ENCODE measurements around the gene AGFG2.

DNA sequence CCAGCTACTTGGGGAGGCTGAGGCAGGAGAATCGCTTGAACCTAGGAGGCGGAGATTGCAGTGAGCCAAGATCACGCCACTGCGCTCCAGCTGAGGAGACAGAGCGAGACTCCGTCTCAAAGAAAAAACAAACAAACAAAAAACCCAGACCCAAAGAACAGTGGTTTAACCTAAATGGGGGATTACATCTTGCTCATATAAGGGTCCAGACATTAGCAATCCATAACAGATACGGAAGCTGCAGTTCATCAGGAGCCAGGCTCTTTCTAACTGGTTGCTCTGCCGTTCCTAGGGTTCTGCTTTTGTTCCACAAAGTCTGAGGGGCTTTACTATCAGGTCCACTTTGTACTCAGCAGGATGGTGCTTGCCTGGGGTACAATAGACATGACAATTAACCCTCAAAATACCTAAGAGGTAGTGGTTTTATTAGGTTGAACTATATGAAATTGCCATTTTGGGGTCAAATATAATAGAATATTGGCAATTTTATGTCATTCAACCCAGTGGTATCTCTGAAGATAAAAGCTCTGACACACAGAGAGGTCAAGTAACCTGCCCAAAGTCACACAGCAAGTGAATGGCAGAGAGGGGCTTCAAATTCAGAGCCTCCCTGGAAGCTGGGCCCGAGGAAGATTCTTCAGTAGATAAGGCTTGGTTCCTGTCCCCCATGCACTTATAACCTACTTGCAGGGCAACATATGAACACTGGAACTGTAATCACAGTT, 34.0 kb upstream of the AGFG2 start:
- TF ChIP-seq, protein P1, sequence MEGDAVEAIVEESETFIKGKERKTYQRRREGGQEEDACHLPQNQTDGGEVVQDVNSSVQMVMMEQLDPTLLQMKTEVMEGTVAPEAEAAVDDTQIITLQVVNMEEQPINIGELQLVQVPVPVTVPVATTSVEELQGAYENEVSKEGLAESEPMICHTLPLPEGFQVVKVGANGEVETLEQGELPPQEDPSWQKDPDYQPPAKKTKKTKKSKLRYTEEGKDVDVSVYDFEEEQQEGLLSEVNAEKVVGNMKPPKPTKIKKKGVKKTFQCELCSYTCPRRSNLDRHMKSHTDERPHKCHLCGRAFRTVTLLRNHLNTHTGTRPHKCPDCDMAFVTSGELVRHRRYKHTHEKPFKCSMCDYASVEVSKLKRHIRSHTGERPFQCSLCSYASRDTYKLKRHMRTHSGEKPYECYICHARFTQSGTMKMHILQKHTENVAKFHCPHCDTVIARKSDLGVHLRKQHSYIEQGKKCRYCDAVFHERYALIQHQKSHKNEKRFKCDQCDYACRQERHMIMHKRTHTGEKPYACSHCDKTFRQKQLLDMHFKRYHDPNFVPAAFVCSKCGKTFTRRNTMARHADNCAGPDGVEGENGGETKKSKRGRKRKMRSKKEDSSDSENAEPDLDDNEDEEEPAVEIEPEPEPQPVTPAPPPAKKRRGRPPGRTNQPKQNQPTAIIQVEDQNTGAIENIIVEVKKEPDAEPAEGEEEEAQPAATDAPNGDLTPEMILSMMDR (IDR thresholded peaks at IDR 0.05) = no peak
- TF ChIP-seq POLR2AphosphoS5 (IDR thresholded peaks at IDR 0.05; ENCODE audit: low read depth, low read length) (no peak), SIN3A (IDR thresholded peaks at IDR 0.05; ENCODE audit: borderline replicate concordance, insufficient read depth, low read depth, low read length) (no peak), TCF7L2 (IDR thresholded peaks at IDR 0.05; ENCODE audit: low read depth, low read length) (no peak)
- TF ChIP-seq, protein P2, sequence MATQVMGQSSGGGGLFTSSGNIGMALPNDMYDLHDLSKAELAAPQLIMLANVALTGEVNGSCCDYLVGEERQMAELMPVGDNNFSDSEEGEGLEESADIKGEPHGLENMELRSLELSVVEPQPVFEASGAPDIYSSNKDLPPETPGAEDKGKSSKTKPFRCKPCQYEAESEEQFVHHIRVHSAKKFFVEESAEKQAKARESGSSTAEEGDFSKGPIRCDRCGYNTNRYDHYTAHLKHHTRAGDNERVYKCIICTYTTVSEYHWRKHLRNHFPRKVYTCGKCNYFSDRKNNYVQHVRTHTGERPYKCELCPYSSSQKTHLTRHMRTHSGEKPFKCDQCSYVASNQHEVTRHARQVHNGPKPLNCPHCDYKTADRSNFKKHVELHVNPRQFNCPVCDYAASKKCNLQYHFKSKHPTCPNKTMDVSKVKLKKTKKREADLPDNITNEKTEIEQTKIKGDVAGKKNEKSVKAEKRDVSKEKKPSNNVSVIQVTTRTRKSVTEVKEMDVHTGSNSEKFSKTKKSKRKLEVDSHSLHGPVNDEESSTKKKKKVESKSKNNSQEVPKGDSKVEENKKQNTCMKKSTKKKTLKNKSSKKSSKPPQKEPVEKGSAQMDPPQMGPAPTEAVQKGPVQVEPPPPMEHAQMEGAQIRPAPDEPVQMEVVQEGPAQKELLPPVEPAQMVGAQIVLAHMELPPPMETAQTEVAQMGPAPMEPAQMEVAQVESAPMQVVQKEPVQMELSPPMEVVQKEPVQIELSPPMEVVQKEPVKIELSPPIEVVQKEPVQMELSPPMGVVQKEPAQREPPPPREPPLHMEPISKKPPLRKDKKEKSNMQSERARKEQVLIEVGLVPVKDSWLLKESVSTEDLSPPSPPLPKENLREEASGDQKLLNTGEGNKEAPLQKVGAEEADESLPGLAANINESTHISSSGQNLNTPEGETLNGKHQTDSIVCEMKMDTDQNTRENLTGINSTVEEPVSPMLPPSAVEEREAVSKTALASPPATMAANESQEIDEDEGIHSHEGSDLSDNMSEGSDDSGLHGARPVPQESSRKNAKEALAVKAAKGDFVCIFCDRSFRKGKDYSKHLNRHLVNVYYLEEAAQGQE (IDR thresholded peaks at IDR 0.05; ENCODE audit: insufficient read depth in 1 of 2, low read depth in 2 of 2, low read length in 1 of 2) = no peak

All from Panc1 (cell line).